H1 (cell line): ENCODE measurements around the gene UBE2L6. TPM values are rescaled to one million over a fixed set of nuclear protein-coding genes. Genes with fewer than 3 reads are reported as not detected.

Experiments used
- CTCF ChIA-PET: fragments of 300-600 bp; sonication (Branson Sonifier 250); formaldehyde crosslinking; loops from one replicate; lab custom pipeline; 2021; ENCODE audit not compliant: partially characterized antibody; lab: Charles Lee
- POLR2A ChIA-PET: fragments of 300-600 bp; sonication (Branson Sonifier 250); formaldehyde crosslinking; loops from one replicate; lab custom pipeline; 2021; ENCODE audit warnings: inconsistent platforms; ENCODE audit not compliant: partially characterized antibody; lab: Charles Lee
- DNase-seq, 2 experiments: peaks; one replicate each; pipeline versions ENCODE4 v3.0.0 to v3.0.0-alpha.2; 2010 to 2022; ENCODE audit warnings: low spot score in 2 of 2, low read depth in 1 of 2, mixed read lengths in 1 of 2
- FAIRE-seq: peaks from 2 replicates; lab custom pipeline; 2011; peaks lifted over from hg19 to GRCh38; lab: Jason Lieb, UNC
- H2AFZ ChIP-seq: 2 replicates; pipeline ENCODE4 v1.8.1; 2012; ENCODE audit warnings: low read length, inconsistent platforms
- H2AK5ac ChIP-seq: 2 replicates; pipeline ENCODE4 v1.6.1; 2013; ENCODE audit warnings: low read depth, low read length
- H2BK120ac ChIP-seq: replicated peaks from 2 replicates; pipeline ENCODE3; 2013; ENCODE audit warnings: low read depth, low read length, inconsistent platforms
- H2BK12ac ChIP-seq: 2 replicates; pipeline ENCODE4 v1.6.1; 2013; ENCODE audit warnings: low read depth, low read length
- H2BK15ac ChIP-seq: 2 replicates; pipeline ENCODE4 v1.6.1; 2013; ENCODE audit warnings: low read length
- H2BK20ac ChIP-seq: 2 replicates; pipeline ENCODE4 v1.6.1; 2013; ENCODE audit warnings: low read length
- H2BK5ac ChIP-seq: 2 replicates; pipeline ENCODE4 v1.6.1; 2013; ENCODE audit warnings: low read depth, low read length
- H3K14ac ChIP-seq: 2 replicates; pipeline ENCODE4 v1.6.1; 2013; ENCODE audit warnings: inconsistent platforms; ENCODE audit not compliant: insufficient read length
- H3K18ac ChIP-seq: 2 replicates; pipeline ENCODE4 v1.6.1; 2013; ENCODE audit warnings: low read length; ENCODE audit errors: extremely low read depth
- H3K23ac ChIP-seq: 2 replicates; pipeline ENCODE4 v1.6.1; 2013; ENCODE audit warnings: inconsistent platforms; ENCODE audit not compliant: insufficient read length
- H3K23me2 ChIP-seq: 2 replicates; pipeline ENCODE4 v1.6.1; 2013; ENCODE audit warnings: low read depth, low read length
- H3K27ac ChIP-seq: 2 replicates; pipeline ENCODE4 v1.6.1; 2011; ENCODE audit warnings: low read depth, low read length, inconsistent platforms
- H3K27me3 ChIP-seq, 4 experiments: replicated peaks in 1 of 4; 1 replicate in 1 of 4; 2 replicates in 3 of 4; pipeline versions ENCODE4 v1.6.1 to v1.8.1; 2011 to 2013; ENCODE audit warnings: low read length in 3 of 4, mild to moderate bottlenecking in 3 of 4, inconsistent platforms in 2 of 4, mixed read lengths in 2 of 4, moderate library complexity in 1 of 4; ENCODE audit not compliant: control insufficient read depth in 3 of 4, insufficient read depth in 3 of 4; ENCODE audit errors: extremely low read depth in 1 of 4
- H3K36me3 ChIP-seq, 4 experiments: 2 replicates each; pipeline versions ENCODE4 v1.6.1 to v1.8.1; 2011 to 2013; ENCODE audit warnings: mild to moderate bottlenecking in 4 of 4, low read length in 3 of 4, moderate library complexity in 2 of 4, control low read depth in 1 of 4, inconsistent platforms in 1 of 4; ENCODE audit not compliant: insufficient read depth in 4 of 4, control insufficient read depth in 2 of 4
- H3K4ac ChIP-seq: replicated peaks from 2 replicates; pipeline ENCODE3; 2013; ENCODE audit warnings: low read length, low read depth, mixed read lengths, inconsistent platforms; ENCODE audit not compliant: insufficient read length
- H3K4me1 ChIP-seq, 4 experiments: replicated peaks in 1 of 4; 1 replicate in 1 of 4; 2 replicates in 3 of 4; pipeline versions ENCODE4 v1.6.1 to v1.8.1; 2011 to 2013; ENCODE audit warnings: low read length in 3 of 4, inconsistent platforms in 2 of 4, mixed read lengths in 1 of 4; ENCODE audit not compliant: insufficient read depth in 4 of 4, control insufficient read depth in 3 of 4
- H3K4me2 ChIP-seq, 2 experiments: 2 replicates each; pipeline versions ENCODE4 v1.6.1 to v1.8.1; 2011 to 2013; ENCODE audit warnings: low read depth in 2 of 2, low read length in 2 of 2, control low read depth in 1 of 2, inconsistent platforms in 1 of 2, mild to moderate bottlenecking in 1 of 2; ENCODE audit not compliant: insufficient read depth in 1 of 2
- H3K4me3 ChIP-seq, 4 experiments: fragments of 200-600, 300-600 bp in 1 of 4; sonication (generic), shearing (Covaris generic), sonication (Bioruptor Twin) in 1 of 4; 2 replicates each; pipeline versions ENCODE4 v1.5.1 to v1.8.1; 2011 to 2016; ENCODE audit warnings: low read length in 4 of 4, low read depth in 3 of 4, control low read depth in 2 of 4, inconsistent platforms in 2 of 4, mild to moderate bottlenecking in 2 of 4, mixed read lengths in 1 of 4, moderate library complexity in 1 of 4; ENCODE audit not compliant: insufficient read depth in 2 of 4; ENCODE audit errors: extremely low read depth in 1 of 4
- H3K56ac ChIP-seq: replicated peaks from 2 replicates; pipeline ENCODE3; 2013; ENCODE audit warnings: low read depth, mild to moderate bottlenecking, mixed read lengths, low read length, inconsistent platforms; ENCODE audit not compliant: insufficient read length
- H3K79me1 ChIP-seq: 2 replicates; pipeline ENCODE4 v1.6.1; 2013; ENCODE audit warnings: low read depth, low read length, control low read depth
- H3K79me2 ChIP-seq, 2 experiments: 2 replicates each; pipeline versions ENCODE4 v1.6.1 to v1.8.1; 2012 to 2013; ENCODE audit warnings: low read length in 2 of 2, mild to moderate bottlenecking in 2 of 2, inconsistent platforms in 1 of 2; ENCODE audit not compliant: insufficient read depth in 2 of 2, control insufficient read depth in 1 of 2
- H3K9ac ChIP-seq, 4 experiments: replicated peaks in 1 of 4; 1 replicate in 1 of 4; 2 replicates in 3 of 4; pipeline versions ENCODE4 v1.6.1 to v1.8.1; 2011 to 2013; ENCODE audit warnings: low read depth in 3 of 4, low read length in 3 of 4, control low read depth in 2 of 4, mild to moderate bottlenecking in 2 of 4, moderate library complexity in 2 of 4, inconsistent platforms in 1 of 4; ENCODE audit errors: extremely low read depth in 1 of 4
- H3K9me3 ChIP-seq, 2 experiments: 2 replicates each; pipeline versions ENCODE4 v1.6.1 to v1.8.1; 2012 to 2013; ENCODE audit warnings: mild to moderate bottlenecking in 2 of 2, moderate library complexity in 2 of 2, control low read depth in 1 of 2, inconsistent platforms in 1 of 2, low read depth in 1 of 2, low read length in 1 of 2, mixed read lengths in 1 of 2; ENCODE audit not compliant: insufficient read depth in 2 of 2
- H4K20me1 ChIP-seq, 2 experiments: replicated peaks in 1 of 2; 2 replicates each; pipeline versions ENCODE3 to v1.8.1; 2011 to 2013; ENCODE audit warnings: inconsistent platforms in 2 of 2, low read length in 2 of 2, mild to moderate bottlenecking in 1 of 2; ENCODE audit not compliant: insufficient read depth in 2 of 2, control insufficient read depth in 1 of 2
- H4K5ac ChIP-seq: 2 replicates; pipeline ENCODE4 v1.6.1; 2013; ENCODE audit warnings: low read length, low read depth, mixed read lengths, inconsistent platforms; ENCODE audit not compliant: insufficient read length
- H4K8ac ChIP-seq: 2 replicates; pipeline ENCODE4 v1.8.0; 2013; ENCODE audit warnings: mild to moderate bottlenecking, moderate library complexity, low read length, inconsistent platforms; ENCODE audit not compliant: insufficient read depth; ENCODE audit errors: extremely low read depth
- H4K91ac ChIP-seq: replicated peaks from 2 replicates; pipeline ENCODE3; 2013; ENCODE audit warnings: low read length, mixed read lengths, inconsistent platforms; ENCODE audit not compliant: insufficient read length
- ATF3 ChIP-seq: IDR thresholded peaks from 2 replicates; pipeline ENCODE4 v1.6.1; 2011; ENCODE audit warnings: low read depth, mild to moderate bottlenecking, low read length; ENCODE audit not compliant: insufficient read depth
- E2F6 ChIP-seq: IDR thresholded peaks from 2 replicates; pipeline ENCODE4 v1.6.1; 2012; ENCODE audit warnings: inconsistent platforms
- EZH2 ChIP-seq: fragments of 200-600 bp; sonication (generic); IDR thresholded peaks from 2 replicates; pipeline ENCODE4 v1.7.1; 2012; ENCODE audit warnings: low read depth, mild to moderate bottlenecking, moderate library complexity, low read length, inconsistent platforms; ENCODE audit not compliant: severe bottlenecking
- KDM4A ChIP-seq: IDR thresholded peaks from one replicate; pipeline ENCODE4 v1.7.1; 2012; ENCODE audit warnings: low read depth, mild to moderate bottlenecking, moderate library complexity, low read length, inconsistent platforms; ENCODE audit not compliant: severe bottlenecking
- KDM5A ChIP-seq: fragments of 200-600 bp; IDR thresholded peaks from 2 replicates; pipeline ENCODE4 v1.7.1; 2012; ENCODE audit warnings: mild to moderate bottlenecking, low read length, inconsistent platforms, mixed read lengths
- MAX ChIP-seq: IDR thresholded peaks from 2 replicates; pipeline ENCODE4 v1.6.1; 2012; ENCODE audit warnings: inconsistent platforms
- NANOG ChIP-seq: IDR thresholded peaks from 2 replicates; pipeline ENCODE4 v1.6.1; 2011; ENCODE audit warnings: low read length, low read depth, mild to moderate bottlenecking, inconsistent platforms; ENCODE audit not compliant: insufficient read depth, poor library complexity, severe bottlenecking
- NRF1 ChIP-seq: IDR thresholded peaks from 2 replicates; pipeline ENCODE4 v1.6.1; 2011; ENCODE audit warnings: mild to moderate bottlenecking, low read depth, low read length, improper control_type of control experiment
- SAP30 ChIP-seq: fragments of 300-600 bp; sonication (generic); IDR thresholded peaks from 2 replicates; pipeline ENCODE4 v1.7.1; 2012; ENCODE audit warnings: low read length, moderate library complexity, mild to moderate bottlenecking, inconsistent platforms; ENCODE audit not compliant: insufficient read depth, insufficient replicate concordance
- SIRT6 ChIP-seq: IDR thresholded peaks from one replicate; pipeline ENCODE4 v1.7.1; 2012; ENCODE audit warnings: low read length, inconsistent platforms
- TBP ChIP-seq: IDR thresholded peaks from 2 replicates; pipeline ENCODE4 v1.6.1; 2011; ENCODE audit warnings: low read depth, low read length, improper control_type of control experiment
- TCF12 ChIP-seq: IDR thresholded peaks from 2 replicates; pipeline ENCODE4 v1.6.1; 2011; ENCODE audit warnings: low read depth, mild to moderate bottlenecking, low read length
- WGBS, 2 experiments: shearing (Covaris generic) in 1 of 2; methylation state at CpG; one replicate each; pipeline versions ENCODE4 v1.1.6 to v1.1.7; 2013 to 2015; ENCODE audit warnings: low lambda C conversion rate in 2 of 2, mixed read lengths in 2 of 2, inconsistent platforms in 1 of 2, low coverage in 1 of 2, missing lambda C conversion rate in 1 of 2; ENCODE audit not compliant: insufficient replicate concordance in 2 of 2, insufficient coverage in 1 of 2, insufficient read length in 1 of 2; ENCODE audit errors: extremely low coverage in 1 of 2, missing lambda C conversion rate in 1 of 2; 5-methylcytosine and 5-hydroxymethylcytosine counted together
- polyA plus RNA-seq, 7 experiments: library from polyadenylated mRNA; depleted of rRNA in 3 of 7; stranded (reverse) in 5 of 7; unstranded in 2 of 7; fragments of >200 nt in 5 of 7; fragments of 200-250 nt in 2 of 7; gene quantifications; 1 replicate in 5 of 7; 2 replicates in 1 of 7; 4 replicates in 1 of 7; pipeline versions ENCODE4 v1.2.1 to v1.2.3, GENCODE V29; 2011 to 2013; ENCODE audit warnings: missing spikeins in 2 of 7, mixed read lengths in 2 of 7
- total RNA-seq: library from RNA; stranded (reverse); fragmentation: NEBNext Ultra II Directional; extraction: Animal tissue kit (Norgen Biotek cat#: 25700); gene quantifications from 2 replicates; pipeline ENCODE4 v1.2.1, GENCODE V29; 2021

The UBE2L6 gene
- total and polyA plus RNA-seq, 2 of the 8 experiments (the other 6 are each of a cell fraction or from before 2014, with no cell fraction given), result 67.8 to 89.2 TPM

GRCh38 chr11:57616595-57616994, 49.1 kb upstream of the UBE2L6 start:
- Histone ChIP-seq H3K14ac (no peak overlapping the region), H3K4me1 (no peaks in the 10 kb centered on the region), H3K36me3 (peaks cover 0 to 23% (median 6%) of the 10 kb centered on the region in 4 experiments; a peak in 7 of 8 replicates), H2AK5ac (no peak overlapping the region), H2BK12ac (no peak overlapping the region), H3K9me3 (peaks cover 5 to 10% of the 10 kb centered on the region in 2 experiments; a peak in 3 of 4 replicates), H3K56ac (no peak overlapping the region), H2BK20ac (no peak overlapping the region), H2BK5ac (no peak overlapping the region), H3K79me2 (no peaks in the 10 kb centered on the region), H3K27ac (no peak overlapping the region), H3K4me3 (no peak overlapping the region), H3K27me3 (no peaks in the 10 kb centered on the region), H3K9ac (no peak overlapping the region), H2AFZ (no peak overlapping the region), H3K4me2 (no peak overlapping the region), H3K18ac (no peak overlapping the region), H3K4ac (no peak overlapping the region), H4K5ac (no peak overlapping the region), H2BK120ac (no peak overlapping the region), H2BK15ac (no peak overlapping the region), H3K23me2 (no peaks in the 10 kb centered on the region), H3K23ac (no peak overlapping the region), H4K8ac (no peak overlapping the region), H4K91ac (no peak overlapping the region), H3K79me1 (no peaks in the 10 kb centered on the region), H4K20me1 (no peaks in the 10 kb centered on the region)
- DNase-seq, result no peak
- POLR2A ChIA-PET, result interaction anchor here (1.5 to 51.1 kb wide), 3 partner anchors 9 to 43 kb away, joined by 4 to 1546 read pairs (median 5); partner anchors contain the start of genes CLP1 and YPEL4
- 97% methylated on average over 3 of the region's 3 CpGs; no CpG with 5 or more reads in 1 of the 2 experiments for WGBS, 2 experiments
- CTCF ChIA-PET, result interaction anchor here (1.0 to 12.6 kb wide), 5 partner anchors 19 to 87 kb away, joined by 3 to 129 read pairs (median 4); partner anchors contain the start of gene SERPING1
- no peak for FAIRE-seq
- no peak for TF ChIP-seq SIRT6
- TF ChIP-seq KDM5A, result no peak
- no peak for TF ChIP-seq KDM4A
- no peak for TF ChIP-seq SAP30
- no peak for TF ChIP-seq TBP
- TF ChIP-seq E2F6, result no peak
- no peak for TF ChIP-seq ATF3
- no peak for TF ChIP-seq NRF1
- no peak for TF ChIP-seq MAX
- TF ChIP-seq TCF12, result no peak
- no peak for TF ChIP-seq NANOG
- no peak for TF ChIP-seq EZH2
